Sigmoid colon (tissue), 7 donors: ENCODE data around the gene ATP6V0B. TPM values are rescaled to one million over a fixed set of nuclear protein-coding genes. Genes with fewer than 3 reads are reported as not detected.

Experiments
- DNase-seq: peaks from one replicate; pipeline ENCODE4 v3.0.0-alpha.2; 2019
- H3K27ac ChIP-seq, 4 donors: fragments of 200-600 bp; sonication (generic); one replicate each; pipeline ENCODE4 v1.5.1; 2016 to 2019; ENCODE audit warnings: mild to moderate bottlenecking in 1 of 4
- H3K27me3 ChIP-seq, 3 donors: fragments of 200-600 bp; sonication (generic); one replicate each; pipeline ENCODE4 v1.5.1; 2019; ENCODE audit warnings: mild to moderate bottlenecking in 1 of 3
- H3K36me3 ChIP-seq, 4 donors: fragments of 200-600 bp; sonication (generic); one replicate each; pipeline ENCODE4 v1.5.1; 2016 to 2019
- H3K4me1 ChIP-seq, 4 donors: fragments of 200-600 bp; sonication (generic); one replicate each; pipeline ENCODE4 v1.5.1; 2017 to 2019
- H3K4me3 ChIP-seq, 4 donors: fragments of 200-600 bp; sonication (generic); one replicate each; pipeline ENCODE4 v1.5.1; 2017 to 2019; ENCODE audit warnings: mild to moderate bottlenecking in 2 of 4, moderate library complexity in 1 of 4
- H3K9me3 ChIP-seq, 4 donors: fragments of 200-600 bp in 3 of 4; sonication (generic) in 3 of 4; one replicate each; pipeline versions ENCODE4 v1.5.1 to v1.6.1; 2013 to 2019
- CTCF ChIP-seq, 4 experiments: fragments of 450-650 bp in 3 of 4; fragments of 200-600 bp in 1 of 4; IDR thresholded peaks; one replicate each; pipeline ENCODE4 v1.5.1; 2016 to 2019; ENCODE audit warnings: antibody characterized with exemption in 4 of 4, mild to moderate bottlenecking in 3 of 4, moderate library complexity in 2 of 4
- EP300 ChIP-seq, 4 donors: sonication (generic); formaldehyde crosslinking; IDR thresholded peaks; one replicate each; pipeline ENCODE4 v1.6.1; 2017; ENCODE audit warnings: antibody characterized with exemption in 4 of 4
- POLR2A ChIP-seq, 2 donors: fragments of 450-650 bp; IDR thresholded peaks; one replicate each; pipeline ENCODE4 v1.6.1; 2016; ENCODE audit warnings: antibody characterized with exemption in 2 of 2, mild to moderate bottlenecking in 2 of 2, moderate library complexity in 2 of 2
- POLR2AphosphoS5 ChIP-seq, 4 donors: sonication (generic); formaldehyde crosslinking; IDR thresholded peaks; one replicate each; pipeline ENCODE4 v1.6.1; 2017; ENCODE audit warnings: antibody characterized with exemption in 4 of 4
- WGBS, 2 donors: extraction: QIAGEN DNeasy Blood & Tissue Kit; methylation state at CpG; one replicate each; pipeline ENCODE4 v1.1.7; 2013; 5-methylcytosine and 5-hydroxymethylcytosine counted together
- intact Hi-C: fragments of 100-400 bp; cut with DNase I; formaldehyde crosslinking; loops from one replicate; pipeline ENCODE4 v1.15.1; 2023
- polyA plus RNA-seq, 3 donors: library from polyadenylated mRNA; stranded (reverse); fragments of 200-250 nt; gene quantifications; one replicate each; pipeline ENCODE4 v1.2.3, GENCODE V29; 2013
- total RNA-seq, 4 donors: library from RNA; depleted of rRNA; stranded (reverse); fragments of >200 nt; gene quantifications; one replicate each; pipeline ENCODE4 v1.1.0, GENCODE V29; 2016
- donor health status: healthy with polysubstance abuse.
- donor health status: Bipolar disorder and iron deficiency.
- donor health status: healthy.

Gene ATP6V0B
- total and polyA plus RNA-seq, 7 donors, result 67.9 to 286 (median 129) TPM

- no peak for TF ChIP-seq POLR2AphosphoS5 (IDR thresholded peaks at IDR 0.05)
- peak; percentile 84 to 96 (median 90) for TF ChIP-seq CTCF (IDR thresholded peaks at IDR 0.05)
- TF ChIP-seq POLR2A (IDR thresholded peaks at IDR 0.05), result no peak
- no peak for TF ChIP-seq EP300 (IDR thresholded peaks at IDR 0.05)
- peak overlapping the region in 3 of 4 donors; percentile 34 to 45 (median 43) for H3K4me3 ChIP-seq
- intact Hi-C loops, result loop anchor here (1.0 kb wide), 1 partner anchor 170 kb away; no protein-coding TSS in a partner anchor
- peak overlapping the region in 1 of 4 donors; percentile 17 for H3K27ac ChIP-seq
- peaks cover 0 to 17% (median 0%) of the 10 kb centered on the region in 3 donors for H3K27me3 ChIP-seq
- H3K36me3 ChIP-seq, result peaks cover 0 to 7% (median 2%) of the 10 kb centered on the region in 4 donors
- peaks cover 0 to 41% (median 36%) of the 10 kb centered on the region in 4 donors for H3K4me1 ChIP-seq
- no peaks in the 10 kb centered on the region for H3K9me3 ChIP-seq
- DNase-seq, result peak; percentile 83
- 20 to 36% methylated on average over 13 of the region's 13 CpGs for WGBS, 2 donors
Observed at GRCh38 chr1:43934101-43934985, 40.4 kb upstream of the ATP6V0B start.

- 54 to 58% methylated on average over 5 of the region's 5 CpGs for WGBS, 2 donors
- peaks cover 0 to 7% (median 2%) of the 10 kb centered on the region in 4 donors for H3K36me3 ChIP-seq
- DNase-seq, result no peak
- intact Hi-C loops, result loop anchor here (1.0 kb wide), 1 partner anchor 171 kb away; no protein-coding TSS in a partner anchor
- H3K4me1 ChIP-seq, result peaks cover 0 to 41% (median 36%) of the 10 kb centered on the region in 4 donors
- TF ChIP-seq POLR2AphosphoS5 (IDR thresholded peaks at IDR 0.05), result no peak
- TF ChIP-seq CTCF (IDR thresholded peaks at IDR 0.05), result no peak
- no peak for TF ChIP-seq EP300 (IDR thresholded peaks at IDR 0.05)
- TF ChIP-seq POLR2A (IDR thresholded peaks at IDR 0.05), result no peak
- peaks cover 0 to 17% (median 0%) of the 10 kb centered on the region in 3 donors for H3K27me3 ChIP-seq
- no peaks in the 10 kb centered on the region for H3K9me3 ChIP-seq
- H3K27ac ChIP-seq, result peak overlapping the region in 1 of 4 donors; percentile 17
- H3K4me3 ChIP-seq, result no peak overlapping the region
Observed at GRCh38 chr1:43934986-43935324, 39.8 kb upstream of the ATP6V0B start.

- intact Hi-C loops, result no loop called here
Observed at GRCh38 chr1:43935711-43936427, 38.9 kb upstream of the ATP6V0B start.

GRCh38 chr1:43936431-43937151, 38.2 kb upstream of the ATP6V0B start:
- intact Hi-C loops, result no loop called here
- WGBS, 2 donors, result 7 to 11% methylated on average over 56 of the region's 56 CpGs
- H3K27me3 ChIP-seq, result peaks cover 0 to 17% (median 0%) of the 10 kb centered on the region in 3 donors
- H3K4me3 ChIP-seq, result peak overlapping the region; percentile 36 to 59 (median 56)
- peak overlapping the region; percentile 14 to 63 (median 51) for H3K27ac ChIP-seq
- H3K4me1 ChIP-seq, result peaks cover 0 to 41% (median 36%) of the 10 kb centered on the region in 4 donors
- no peaks in the 10 kb centered on the region for H3K36me3 ChIP-seq
- no peaks in the 10 kb centered on the region for H3K9me3 ChIP-seq
- TF ChIP-seq CTCF (IDR thresholded peaks at IDR 0.05) (no peak), EP300 (IDR thresholded peaks at IDR 0.05) (no peak), POLR2AphosphoS5 (IDR thresholded peaks at IDR 0.05) (no peak)
- DNase-seq, result peak; percentile 65

More at GRCh38 chr1:43935711-43936427, 38.9 kb upstream of the ATP6V0B start:
- peaks cover 0 to 17% (median 0%) of the 10 kb centered on the region in 3 donors for H3K27me3 ChIP-seq
- TF ChIP-seq EP300 (IDR thresholded peaks at IDR 0.05), result no peak
- peak in 1 of 2 donors; percentile 26 for TF ChIP-seq POLR2A (IDR thresholded peaks at IDR 0.05)
- TF ChIP-seq POLR2AphosphoS5 (IDR thresholded peaks at IDR 0.05), result no peak
- DNase-seq, result no peak
- H3K4me1 ChIP-seq, result peaks cover 0 to 41% (median 36%) of the 10 kb centered on the region in 4 donors
- H3K36me3 ChIP-seq, result no peaks in the 10 kb centered on the region
- no peaks in the 10 kb centered on the region for H3K9me3 ChIP-seq
- H3K4me3 ChIP-seq, result peak overlapping the region; percentile 36 to 59 (median 56)
- peak overlapping the region in 2 of 4 donors; percentile 41 to 63 for H3K27ac ChIP-seq
- WGBS, 2 donors, result 3 to 10% methylated on average over 48 of the region's 48 CpGs
